HG02938 (cell line): ENCODE data around the gene ROPN1L.
A peak's percentile ranks its signal among the peaks of the same experiment; 100 is the strongest.
"Not testable (repeated sequence)": the region's sequence is repeated elsewhere in the genome, so short reads cannot be mapped to it uniquely, and the experiment has no call there.

Experiments
- ATAC-seq: cut with Tn5 transposase; IDR thresholded peaks from one replicate; pipeline ENCODE4 v1.9.1; 2021; ENCODE audit warnings: mild to moderate bottlenecking, moderate library complexity; ENCODE audit not compliant: unreplicated experiment

ROPN1L gene

GRCh38 chr5:10441083-10441991, at the start of gene ROPN1L:
TSS of gene ROPN1L (plus strand) at chr5:10441879. CDS start at chr5:10442168, 289 bp downstream.
- ATAC-seq = peak; percentile 88

- not testable (repeated sequence) for ATAC-seq
Measured at GRCh38 chr5:10392567-10393328, 48.9 kb upstream of the ROPN1L start.

DNA sequence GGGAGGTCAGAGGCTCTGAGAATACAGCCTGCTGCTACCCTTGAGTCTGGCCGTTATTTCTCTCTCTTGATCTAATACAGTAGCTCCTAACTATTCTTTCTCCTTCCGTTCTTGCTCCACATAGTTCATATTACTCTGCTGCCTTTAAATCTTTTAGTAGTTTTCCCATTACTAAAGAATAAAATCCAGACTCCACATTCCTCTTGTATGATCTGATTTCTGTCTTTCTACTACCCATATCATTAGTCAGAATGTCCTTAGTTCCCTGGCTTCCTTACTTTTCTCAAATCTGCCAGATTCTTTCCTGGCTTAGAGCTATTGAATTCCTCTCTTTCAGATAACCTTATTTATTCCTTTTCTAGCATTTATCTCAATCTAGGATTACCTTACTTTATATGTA, 48.2 kb upstream of the ROPN1L start:
- ATAC-seq = no peak

GRCh38 chr5:10396552-10396951, 45.1 kb upstream of the ROPN1L start:
- no peak for ATAC-seq

GRCh38 chr5:10399839-10400238, 41.8 kb upstream of the ROPN1L start:
- ATAC-seq = no peak

- ATAC-seq = no peak
Measured at GRCh38 chr5:10400411-10400810, 41.3 kb upstream of the ROPN1L start.

DNA sequence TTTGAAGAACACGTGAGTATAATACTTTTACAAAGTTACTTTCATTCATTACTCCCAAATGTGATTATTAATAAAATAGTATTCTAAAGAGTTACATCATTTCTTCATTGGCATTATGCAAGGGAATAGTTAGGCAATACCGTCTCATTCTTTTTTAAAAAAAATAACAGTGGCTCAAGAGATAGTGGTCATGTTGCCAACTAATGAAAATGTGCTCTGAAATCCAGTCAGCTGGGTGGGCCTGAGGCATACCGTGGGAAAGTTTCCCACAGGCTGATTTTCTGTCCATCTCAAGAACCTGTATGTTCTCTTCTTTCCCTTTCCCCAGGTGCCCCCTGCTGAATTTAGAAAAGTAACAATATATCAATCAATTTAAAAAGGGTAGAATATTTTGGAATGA, 40.8 kb upstream of the ROPN1L start:
- no peak for ATAC-seq

- ATAC-seq = peak; percentile 75
Measured at GRCh38 chr5:10401498-10401897, 40.2 kb upstream of the ROPN1L start.

DNA sequence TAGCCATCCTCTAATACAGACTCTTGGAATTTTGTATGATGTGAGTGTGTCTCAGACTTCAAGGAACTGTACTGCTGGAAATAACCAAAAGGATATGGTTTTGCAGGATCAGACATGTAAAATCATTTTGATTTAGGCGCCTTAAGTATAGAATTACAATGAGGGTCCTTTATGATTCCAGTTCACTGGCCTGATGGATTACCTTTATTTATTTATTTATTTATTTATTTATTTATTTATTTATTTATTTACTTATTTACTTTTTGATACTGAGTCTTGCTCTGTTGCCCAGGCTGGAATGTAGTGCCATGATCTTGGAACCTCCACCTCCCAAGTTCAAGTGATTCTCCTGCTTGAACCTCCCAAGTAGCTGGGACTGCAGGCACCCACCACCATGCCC, 37.9 kb upstream of the ROPN1L start:
- ATAC-seq = no peak

- no peak for ATAC-seq
Measured at GRCh38 chr5:10406651-10407050, 35.0 kb upstream of the ROPN1L start.

DNA sequence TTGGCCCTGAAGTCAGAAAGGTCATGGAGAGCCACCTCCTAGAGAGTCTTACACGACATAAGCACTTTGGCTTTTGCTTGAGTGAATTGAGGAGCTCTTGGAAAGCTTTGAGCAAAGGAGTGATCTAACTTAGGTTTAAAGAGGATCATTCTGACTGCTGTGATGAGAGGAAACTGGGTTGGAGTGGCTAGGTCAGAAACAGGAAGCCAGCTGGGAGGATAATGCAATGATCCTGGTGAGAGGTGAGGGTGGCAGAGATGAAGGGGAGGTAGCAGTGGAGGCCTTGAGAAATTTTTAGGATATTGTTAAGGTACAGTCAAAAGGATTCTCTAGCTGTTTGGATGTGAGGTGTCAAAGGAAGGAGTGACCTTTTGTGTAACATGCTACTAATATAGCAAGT, 32.2 kb upstream of the ROPN1L start:
- ATAC-seq = no peak

GRCh38 chr5:10410662-10411061, 31.0 kb upstream of the ROPN1L start:
- ATAC-seq = no peak

DNA sequence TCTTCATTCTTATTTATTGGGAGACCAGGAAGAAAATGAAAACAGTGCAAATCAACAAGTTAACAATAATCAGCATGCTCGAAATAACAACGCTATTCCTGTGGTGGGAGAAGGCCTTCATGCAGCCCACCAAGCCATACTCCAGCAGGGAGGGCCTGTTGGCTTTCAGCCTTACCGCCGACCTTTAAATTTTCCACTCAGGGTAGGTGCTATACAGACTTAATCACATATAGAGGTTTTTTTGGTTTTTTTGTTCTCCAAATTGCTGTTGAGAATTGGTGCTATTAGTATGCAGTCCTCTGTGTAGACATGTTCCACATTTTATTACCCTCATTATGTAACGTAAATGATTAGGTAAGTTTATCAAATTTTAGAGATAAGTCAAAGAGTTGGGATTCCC, 30.3 kb upstream of the ROPN1L start:
- no peak for ATAC-seq

GRCh38 chr5:10416868-10417267, 24.8 kb upstream of the ROPN1L start:
- ATAC-seq = no peak

- peak; percentile 67 for ATAC-seq
Measured at GRCh38 chr5:10418654-10419345, 22.9 kb upstream of the ROPN1L start.

- no peak for ATAC-seq
Measured at GRCh38 chr5:10420468-10420867, 21.2 kb upstream of the ROPN1L start.

DNA sequence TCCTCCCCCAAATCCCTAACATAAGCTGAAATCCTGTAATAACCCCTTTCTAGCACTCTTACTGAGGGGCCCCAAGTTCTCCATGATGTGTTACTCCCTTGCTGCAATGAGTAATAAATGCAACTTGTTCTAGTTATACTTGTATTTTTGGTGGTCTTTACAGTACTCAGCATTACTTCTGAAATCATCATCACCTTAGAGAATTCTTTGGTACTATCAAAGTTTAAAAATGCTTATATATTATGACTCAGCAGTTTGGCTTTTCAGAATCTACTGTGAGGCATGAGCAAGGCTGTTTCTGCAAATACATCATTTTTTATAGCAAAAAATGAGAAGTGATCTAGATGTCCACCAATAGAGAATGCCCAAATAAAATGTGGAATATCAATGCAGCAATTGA, 20.7 kb upstream of the ROPN1L start:
- no peak for ATAC-seq

DNA sequence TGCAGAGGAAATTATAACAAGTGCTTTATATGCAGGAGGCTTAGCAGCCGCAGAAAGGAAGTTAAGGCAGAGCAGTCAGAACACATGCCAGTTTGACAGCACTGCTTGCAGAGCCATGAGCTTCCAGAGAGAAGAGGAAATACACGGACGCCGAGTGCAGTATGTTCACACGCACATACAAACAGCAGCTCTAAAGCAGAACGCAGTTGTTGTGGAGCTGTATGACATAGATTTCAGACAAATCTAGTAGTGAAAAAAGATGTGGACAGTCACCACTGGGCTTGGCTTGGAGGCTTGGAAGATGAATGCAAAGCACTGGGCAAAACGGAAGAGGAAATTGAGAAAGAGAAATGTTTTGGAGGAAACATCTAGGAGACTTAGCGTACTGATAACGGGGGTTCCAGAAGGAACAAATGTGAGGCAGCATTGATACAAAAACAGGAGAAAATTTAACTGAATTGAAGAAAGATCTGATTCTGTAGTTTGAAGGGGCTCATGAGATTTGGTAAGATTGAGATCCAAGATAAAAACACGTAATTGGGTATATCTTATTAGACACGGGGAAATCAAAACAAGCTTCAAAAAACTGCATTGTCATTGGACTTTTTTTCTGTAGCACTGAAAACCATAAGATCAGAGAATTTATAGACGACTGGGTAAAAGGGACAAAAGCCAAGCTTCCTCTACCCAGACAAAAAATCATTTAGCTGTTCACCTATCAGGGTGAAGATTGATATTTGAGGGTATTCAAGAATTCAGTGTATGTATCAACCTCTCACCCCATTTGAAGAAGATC, 19.6 kb upstream of the ROPN1L start:
- no peak for ATAC-seq

GRCh38 chr5:10423022-10423421, 18.7 kb upstream of the ROPN1L start:
- no peak for ATAC-seq

DNA sequence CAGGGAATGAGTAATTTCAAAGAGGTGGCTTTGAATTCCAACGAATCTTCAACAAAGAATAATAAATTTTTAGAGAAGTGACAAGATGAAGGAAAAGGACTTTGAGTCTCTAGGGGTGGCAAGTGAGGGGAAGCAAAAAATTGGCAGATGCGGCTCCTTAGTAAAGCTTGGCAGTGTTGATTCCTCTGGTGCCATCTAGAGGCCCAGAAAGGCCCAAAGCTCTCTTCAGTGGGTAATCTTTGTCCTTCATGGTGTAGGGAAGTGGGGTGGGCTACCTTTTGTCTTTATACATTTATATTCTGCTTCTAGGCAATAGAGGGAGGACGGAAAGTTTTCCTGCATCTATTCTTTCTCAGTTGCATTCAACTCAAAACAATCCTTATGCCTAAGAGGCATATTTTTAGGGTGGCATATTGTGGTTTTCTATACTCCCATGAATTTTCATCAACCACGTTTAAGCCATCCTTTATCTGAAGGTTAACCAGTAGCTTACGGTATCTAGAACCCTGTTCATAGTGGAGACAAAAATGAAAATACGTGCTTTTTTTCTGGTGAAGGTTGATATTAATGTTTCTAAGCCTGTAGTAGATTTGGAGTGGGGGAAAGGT, 17.5 kb upstream of the ROPN1L start:
- no peak for ATAC-seq
